Tibial nerve (tissue), 4 donors: ENCODE data around the gene COX7A2.

Source experiments
- CTCF ChIP-seq, 5 experiments: fragments of 200-600 bp in 3 of 5; fragments of 450-650 bp in 2 of 5; sonication (generic) in 3 of 5; IDR thresholded peaks; one replicate each; pipeline ENCODE4 v1.5.1; 2016 to 2019; ENCODE audit warnings: antibody characterized with exemption in 5 of 5, mild to moderate bottlenecking in 3 of 5, moderate library complexity in 2 of 5
- EP300 ChIP-seq, 2 donors: sonication (generic); formaldehyde crosslinking; IDR thresholded peaks; one replicate each; pipeline ENCODE4 v1.6.1; 2017; ENCODE audit warnings: antibody characterized with exemption in 2 of 2, mild to moderate bottlenecking in 1 of 2

- no peak for TF ChIP-seq EP300 (IDR thresholded peaks at IDR 0.05)
- TF ChIP-seq CTCF (IDR thresholded peaks at IDR 0.05): no peak
These were observed 28.7 kb upstream of the COX7A2 start for GRCh38 chr6:75272145-75272840.
